Neutrophil (primary cell): ENCODE results near the gene PPARG.

Experiments used
- H3K27ac ChIP-seq: fragments of 200-600 bp; sonication (generic); 2 replicates; pipeline ENCODE4 v1.5.1; 2016; ENCODE audit warnings: mild to moderate bottlenecking, moderate library complexity
- H3K27me3 ChIP-seq: fragments of 200-600 bp; sonication (generic); 2 replicates; pipeline ENCODE4 v1.6.0; 2016; ENCODE audit warnings: mild to moderate bottlenecking
- H3K36me3 ChIP-seq: fragments of 200-600 bp; sonication (generic); 2 replicates; pipeline ENCODE4 v1.5.1; 2017
- H3K4me1 ChIP-seq, 2 experiments: fragments of 200-600 bp in 1 of 2; sonication (generic) in 1 of 2; 1 replicate in 1 of 2; 2 replicates in 1 of 2; pipeline versions ENCODE4 v1.5.1 to v1.6.1; 2013 to 2016; ENCODE audit warnings: low read depth in 1 of 2, low read length in 1 of 2, mild to moderate bottlenecking in 1 of 2, moderate library complexity in 1 of 2; ENCODE audit not compliant: control insufficient read depth in 1 of 2, insufficient read depth in 1 of 2
- H3K4me3 ChIP-seq, 2 experiments: fragments of 200-600 bp in 1 of 2; sonication (generic) in 1 of 2; 1 replicate in 1 of 2; 2 replicates in 1 of 2; pipeline ENCODE4 v1.5.1; 2013 to 2016; ENCODE audit warnings: low read depth in 1 of 2, low read length in 1 of 2, mild to moderate bottlenecking in 1 of 2, moderate library complexity in 1 of 2
- H3K9me3 ChIP-seq: fragments of 200-600 bp; sonication (generic); 2 replicates; pipeline ENCODE4 v1.5.1; 2016
- TF ChIP-seq, protein P1 (sequence below): fragments of 200-600 bp; sonication (generic); IDR thresholded peaks from 2 replicates; pipeline ENCODE4 v1.5.1; 2016; ENCODE audit warnings: antibody characterized with exemption

PPARG gene

DNA sequence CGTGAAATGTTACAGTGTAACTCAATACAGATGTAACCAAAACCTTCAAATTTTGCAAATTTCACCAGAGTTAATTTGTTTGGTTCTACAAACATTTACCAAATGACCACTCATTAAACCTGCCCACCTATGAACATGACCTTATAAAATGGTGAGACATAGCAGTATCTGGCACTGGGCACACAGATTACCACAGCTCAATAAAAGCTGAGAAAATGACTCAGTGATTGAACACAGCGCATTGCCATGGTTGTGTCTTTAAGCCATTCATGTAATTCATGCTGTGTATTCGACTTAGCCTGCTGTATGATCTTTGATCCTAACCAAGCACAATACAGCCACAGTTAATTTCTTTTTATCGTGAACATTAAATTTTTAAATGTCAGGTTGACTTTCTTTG lies 11.3 kb downstream of the PPARG start:
- H3K27me3 ChIP-seq: peaks cover 41% of the 10 kb centered on the region
- no peak overlapping the region for H3K27ac ChIP-seq
- TF ChIP-seq, protein P1, sequence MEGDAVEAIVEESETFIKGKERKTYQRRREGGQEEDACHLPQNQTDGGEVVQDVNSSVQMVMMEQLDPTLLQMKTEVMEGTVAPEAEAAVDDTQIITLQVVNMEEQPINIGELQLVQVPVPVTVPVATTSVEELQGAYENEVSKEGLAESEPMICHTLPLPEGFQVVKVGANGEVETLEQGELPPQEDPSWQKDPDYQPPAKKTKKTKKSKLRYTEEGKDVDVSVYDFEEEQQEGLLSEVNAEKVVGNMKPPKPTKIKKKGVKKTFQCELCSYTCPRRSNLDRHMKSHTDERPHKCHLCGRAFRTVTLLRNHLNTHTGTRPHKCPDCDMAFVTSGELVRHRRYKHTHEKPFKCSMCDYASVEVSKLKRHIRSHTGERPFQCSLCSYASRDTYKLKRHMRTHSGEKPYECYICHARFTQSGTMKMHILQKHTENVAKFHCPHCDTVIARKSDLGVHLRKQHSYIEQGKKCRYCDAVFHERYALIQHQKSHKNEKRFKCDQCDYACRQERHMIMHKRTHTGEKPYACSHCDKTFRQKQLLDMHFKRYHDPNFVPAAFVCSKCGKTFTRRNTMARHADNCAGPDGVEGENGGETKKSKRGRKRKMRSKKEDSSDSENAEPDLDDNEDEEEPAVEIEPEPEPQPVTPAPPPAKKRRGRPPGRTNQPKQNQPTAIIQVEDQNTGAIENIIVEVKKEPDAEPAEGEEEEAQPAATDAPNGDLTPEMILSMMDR: no peak
- H3K9me3 ChIP-seq: no peaks in the 10 kb centered on the region
- H3K36me3 ChIP-seq: no peaks in the 10 kb centered on the region
- H3K4me1 ChIP-seq: peaks cover 0 to 3% of the 10 kb centered on the region in 2 experiments
- H3K4me3 ChIP-seq: no peak overlapping the region

DNA sequence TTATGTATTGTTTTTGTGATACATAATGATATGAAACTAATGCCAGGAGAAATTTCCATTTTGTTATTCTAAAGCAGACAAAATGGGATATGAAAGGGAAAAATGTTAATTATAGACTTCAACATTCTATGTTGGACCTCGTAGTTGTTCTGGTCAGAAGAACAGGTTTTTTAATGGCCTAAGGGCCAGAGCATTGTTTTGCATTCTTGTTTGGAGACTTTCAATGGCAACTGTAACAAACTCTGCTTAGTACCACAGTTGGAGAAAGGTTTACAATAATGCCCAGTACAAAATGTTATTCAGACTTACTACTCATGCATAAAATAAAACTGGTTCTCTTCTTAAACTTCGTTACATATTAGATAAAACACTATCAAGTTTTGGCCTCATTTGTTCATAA lies 12.2 kb downstream of the PPARG start:
- Histone ChIP-seq H3K4me3 (no peak overlapping the region), H3K27me3 (peaks cover 46% of the 10 kb centered on the region), H3K36me3 (no peaks in the 10 kb centered on the region), H3K27ac (no peak overlapping the region), H3K9me3 (no peaks in the 10 kb centered on the region), H3K4me1 (peaks cover 0 to 3% of the 10 kb centered on the region in 2 experiments)
- TF ChIP-seq, protein P1: no peak

DNA sequence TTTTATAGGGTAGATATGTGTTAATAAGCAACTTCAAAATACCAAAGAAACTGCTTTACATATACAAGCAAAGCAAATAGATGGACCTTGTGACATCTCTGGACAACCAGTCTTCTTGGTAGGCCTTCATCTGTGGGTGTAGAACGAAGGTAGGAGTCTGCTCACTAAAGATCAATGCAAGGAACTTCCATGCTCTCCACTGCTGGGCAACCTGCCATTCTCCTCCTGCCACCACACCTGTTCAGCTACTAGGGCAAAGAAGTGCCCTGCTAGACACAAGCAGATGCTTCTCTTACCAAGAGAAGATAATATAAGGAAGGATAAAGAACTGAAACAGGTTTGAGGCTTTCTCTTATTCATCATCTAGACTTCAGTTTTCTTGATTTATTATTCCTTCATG lies 12.6 kb downstream of the PPARG start:
- TF ChIP-seq, protein P1: no peak
- peaks cover 0 to 3% of the 10 kb centered on the region in 2 experiments for H3K4me1 ChIP-seq
- no peaks in the 10 kb centered on the region for H3K36me3 ChIP-seq
- H3K27ac ChIP-seq: no peak overlapping the region
- H3K4me3 ChIP-seq: no peak overlapping the region
- peaks cover 45% of the 10 kb centered on the region for H3K27me3 ChIP-seq
- H3K9me3 ChIP-seq: no peaks in the 10 kb centered on the region

DNA sequence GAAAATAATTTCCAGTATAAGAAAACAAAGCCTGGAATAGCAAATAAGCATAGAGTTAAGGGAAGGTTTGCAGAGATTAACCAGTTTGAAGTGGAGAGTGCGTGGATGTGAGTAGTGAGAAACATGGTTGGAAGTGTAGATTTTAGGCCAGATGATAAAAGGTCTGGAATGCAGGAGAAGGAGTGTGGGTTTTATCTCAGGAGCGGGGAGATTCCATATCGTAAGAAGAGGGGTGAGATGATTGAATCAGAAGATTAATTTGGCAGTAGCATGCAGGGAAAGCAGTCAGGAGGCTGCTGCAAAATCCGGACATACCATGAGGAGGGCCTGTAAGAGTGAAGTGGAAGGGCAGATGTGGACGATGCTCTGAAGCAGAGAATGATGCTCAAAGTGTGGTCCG lies 13.7 kb downstream of the PPARG start:
- no peaks in the 10 kb centered on the region for H3K9me3 ChIP-seq
- peaks cover 0 to 3% of the 10 kb centered on the region in 2 experiments for H3K4me1 ChIP-seq
- no peak overlapping the region for H3K27ac ChIP-seq
- no peak overlapping the region for H3K4me3 ChIP-seq
- TF ChIP-seq, protein P1: no peak
- no peaks in the 10 kb centered on the region for H3K36me3 ChIP-seq
- H3K27me3 ChIP-seq: peaks cover 43% of the 10 kb centered on the region

DNA sequence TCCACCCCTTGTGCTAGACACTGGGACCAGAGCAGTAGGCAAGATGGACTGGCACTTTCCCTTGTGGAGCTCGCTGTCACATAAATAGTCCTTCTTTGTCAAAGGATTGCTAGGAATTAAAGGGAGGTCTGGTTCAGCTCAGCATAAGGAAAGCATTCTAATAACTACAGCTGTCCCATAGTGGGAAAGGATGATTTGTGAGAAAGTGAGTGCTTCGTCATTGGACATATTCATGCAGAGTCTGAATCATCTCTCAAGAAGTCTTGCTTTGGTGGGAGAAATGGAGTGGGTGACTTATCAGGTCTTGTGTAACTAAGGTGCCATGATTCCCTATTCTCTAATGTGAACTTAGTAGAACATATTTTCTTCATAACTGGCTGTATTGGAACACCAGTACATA lies 14.7 kb downstream of the PPARG start:
- Histone ChIP-seq H3K36me3 (no peaks in the 10 kb centered on the region), H3K4me1 (peaks cover 0 to 3% of the 10 kb centered on the region in 2 experiments), H3K4me3 (no peak overlapping the region), H3K27ac (no peak overlapping the region), H3K27me3 (peaks cover 45% of the 10 kb centered on the region), H3K9me3 (no peaks in the 10 kb centered on the region)
- TF ChIP-seq, protein P1: no peak

DNA sequence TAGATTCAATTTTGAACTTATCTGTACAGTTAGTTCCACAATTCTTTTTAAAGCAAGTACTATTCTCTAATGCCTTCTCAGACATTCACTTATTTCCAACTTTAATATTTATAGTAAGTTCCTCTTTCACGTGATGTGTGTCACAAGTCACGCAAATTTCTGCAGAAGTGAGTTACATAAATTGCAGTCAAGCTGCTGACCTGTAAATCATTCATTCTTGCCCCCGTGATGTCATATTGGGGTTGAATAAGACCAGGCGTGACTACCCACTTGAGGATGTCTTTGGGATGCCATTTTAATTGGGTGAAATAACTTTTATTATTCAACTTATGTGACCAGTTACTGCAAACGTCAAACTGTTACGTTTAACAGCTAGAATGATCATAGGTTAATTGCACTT lies 15.1 kb downstream of the PPARG start:
- Histone ChIP-seq H3K4me1 (peaks cover 0 to 3% of the 10 kb centered on the region in 2 experiments), H3K27me3 (peaks cover 50% of the 10 kb centered on the region), H3K9me3 (no peaks in the 10 kb centered on the region), H3K27ac (no peak overlapping the region), H3K36me3 (no peaks in the 10 kb centered on the region), H3K4me3 (no peak overlapping the region)
- TF ChIP-seq, protein P1: no peak
